RWPE1 (cell line): ENCODE data around the gene DDX47.
A peak's percentile ranks its signal among the peaks of the same experiment; 100 is the strongest.
"Not testable (repeated sequence)": the region's sequence is repeated elsewhere in the genome, so short reads cannot be mapped to it uniquely, and the experiment has no call there.

Experiments
- CTCF ChIA-PET: fragments of 350-600 bp; sonication (Branson Sonifier 250); formaldehyde crosslinking; extraction: SDS; loops from one replicate; lab custom pipeline; 2021; lab: Yijun Ruan, JAX
- POLR2A ChIA-PET: fragments of 400-600 bp; formaldehyde crosslinking; extraction: SDS; loops from one replicate; lab custom pipeline; 2020; ENCODE audit warnings: antibody characterized with exemption; ENCODE audit not compliant: low non-redundant PET; lab: Yijun Ruan, JAX
- DNase-seq: peaks from one replicate; pipeline ENCODE4 v3.0.0; 2012; ENCODE audit warnings: low spot score
- H3K27ac ChIP-seq: fragments of 450-650 bp; 2 replicates; pipeline ENCODE4 v1.5.1; 2017
- TF ChIP-seq, protein P1 (sequence below): fragments of 450-650 bp; conservative IDR thresholded peaks from 2 replicates; pipeline ENCODE4 v1.5.1; 2017; ENCODE audit warnings: low read depth, mild to moderate bottlenecking

The DDX47 gene

DNA sequence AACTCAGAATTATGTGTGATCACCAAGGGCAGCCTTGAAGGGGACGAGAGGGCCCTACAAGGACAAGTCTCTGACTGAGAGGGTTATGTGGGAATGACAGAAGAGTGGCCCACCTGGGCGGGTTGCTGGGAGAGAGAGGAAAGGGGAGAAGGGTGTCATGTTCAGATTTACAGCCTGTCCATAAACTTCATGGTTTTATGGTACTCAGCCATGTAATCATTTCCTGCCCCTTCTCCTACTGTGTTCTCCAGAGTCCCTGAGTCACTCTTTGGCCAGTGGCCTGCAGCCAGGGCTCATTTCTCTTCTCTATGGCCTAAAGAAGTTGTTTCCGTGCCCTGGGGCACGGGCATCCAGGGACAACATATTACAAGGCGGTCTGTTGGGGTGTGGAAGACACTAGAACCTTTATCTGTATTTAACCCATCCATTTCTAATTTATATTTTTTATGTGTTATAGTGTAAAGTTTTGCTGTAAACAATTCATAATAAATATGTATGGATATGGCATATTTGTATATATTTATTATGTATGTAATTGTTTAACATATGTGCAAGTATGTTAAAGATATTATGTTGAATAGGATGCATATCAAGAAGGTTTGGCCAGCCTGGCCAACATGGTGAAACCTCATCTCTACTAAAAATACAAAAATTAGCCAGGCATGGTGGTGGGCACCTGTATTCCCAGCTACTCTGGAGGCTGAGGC is 26.9 kb downstream of the DDX47 start:
- peak overlapping the region; percentile 78 for H3K27ac ChIP-seq
- DNase-seq: peak; percentile 68
- TF ChIP-seq, protein P1, sequence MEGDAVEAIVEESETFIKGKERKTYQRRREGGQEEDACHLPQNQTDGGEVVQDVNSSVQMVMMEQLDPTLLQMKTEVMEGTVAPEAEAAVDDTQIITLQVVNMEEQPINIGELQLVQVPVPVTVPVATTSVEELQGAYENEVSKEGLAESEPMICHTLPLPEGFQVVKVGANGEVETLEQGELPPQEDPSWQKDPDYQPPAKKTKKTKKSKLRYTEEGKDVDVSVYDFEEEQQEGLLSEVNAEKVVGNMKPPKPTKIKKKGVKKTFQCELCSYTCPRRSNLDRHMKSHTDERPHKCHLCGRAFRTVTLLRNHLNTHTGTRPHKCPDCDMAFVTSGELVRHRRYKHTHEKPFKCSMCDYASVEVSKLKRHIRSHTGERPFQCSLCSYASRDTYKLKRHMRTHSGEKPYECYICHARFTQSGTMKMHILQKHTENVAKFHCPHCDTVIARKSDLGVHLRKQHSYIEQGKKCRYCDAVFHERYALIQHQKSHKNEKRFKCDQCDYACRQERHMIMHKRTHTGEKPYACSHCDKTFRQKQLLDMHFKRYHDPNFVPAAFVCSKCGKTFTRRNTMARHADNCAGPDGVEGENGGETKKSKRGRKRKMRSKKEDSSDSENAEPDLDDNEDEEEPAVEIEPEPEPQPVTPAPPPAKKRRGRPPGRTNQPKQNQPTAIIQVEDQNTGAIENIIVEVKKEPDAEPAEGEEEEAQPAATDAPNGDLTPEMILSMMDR: no peak
- ChIA-PET POLR2A (no interaction called here), CTCF (no interaction called here)

DNA sequence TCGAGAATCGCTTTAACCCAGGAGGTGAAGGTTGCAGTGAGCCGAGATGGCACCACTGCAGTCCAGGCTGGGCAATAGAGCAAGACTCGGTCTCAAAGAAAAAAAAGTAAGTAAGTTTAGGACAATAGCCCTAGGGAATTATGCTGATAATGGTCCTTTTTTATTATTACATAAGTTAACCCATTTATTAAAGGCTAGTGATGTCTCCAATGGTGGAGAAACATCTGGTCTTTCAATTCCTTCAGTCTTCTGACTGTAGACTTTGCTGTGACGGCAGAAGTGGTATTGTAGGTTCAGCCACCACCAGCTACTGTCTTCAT is 27.4 kb downstream of the DDX47 start:
- peak overlapping the region; percentile 78 for H3K27ac ChIP-seq
- TF ChIP-seq, protein P1: no peak
- DNase-seq: no peak
- ChIA-PET CTCF (no interaction called here), POLR2A (no interaction called here)

DNA sequence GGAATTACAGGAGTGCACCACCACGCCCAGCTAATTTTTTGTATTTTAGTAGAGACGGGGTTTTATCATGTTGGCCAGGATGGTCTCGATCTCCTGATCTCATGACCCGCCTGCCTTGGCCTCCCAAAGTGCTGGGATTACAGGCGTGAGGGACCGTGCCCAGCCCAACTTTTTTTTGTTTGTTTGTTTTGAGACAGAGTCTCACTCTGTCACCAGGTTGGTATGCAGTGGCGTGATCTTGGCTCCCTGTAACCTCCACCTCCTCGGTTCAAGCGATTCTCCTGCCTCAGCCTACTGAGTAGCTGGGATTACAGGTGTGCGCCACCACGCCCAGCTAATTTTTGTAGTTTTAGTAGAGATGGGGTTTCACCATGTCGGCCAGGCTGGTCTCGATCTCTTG is 28.3 kb downstream of the DDX47 start:
- DNase-seq, H3K27ac ChIP-seq, POLR2A ChIA-PET: not testable (repeated sequence)
- CTCF ChIA-PET: interaction anchor here (0.8 kb wide), 1 partner anchor 30 kb away, joined by 8 read pairs; no protein-coding TSS in a partner anchor

DNA sequence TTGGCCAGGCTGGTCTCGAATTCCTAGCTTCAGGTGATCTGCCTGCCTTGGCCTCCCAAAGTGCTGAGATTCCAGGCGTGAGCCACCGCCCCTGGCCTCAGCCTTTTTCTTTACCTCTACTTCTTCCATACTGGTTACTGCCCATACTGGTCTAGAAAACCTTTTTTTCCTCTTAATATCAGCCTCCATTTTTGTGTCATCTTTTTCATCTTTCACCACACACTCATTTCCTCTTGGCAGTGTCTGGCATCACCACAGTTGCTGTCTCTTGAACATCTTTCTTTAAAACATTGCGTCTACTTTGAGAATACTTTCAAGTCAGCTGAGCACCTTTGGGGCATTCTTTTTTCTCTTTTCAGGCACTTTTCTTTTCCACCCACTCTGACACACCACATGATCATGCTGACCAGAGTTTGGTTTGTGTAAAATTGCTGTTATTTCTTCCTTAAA is 32.7 kb downstream of the DDX47 start:
- POLR2A ChIA-PET: no interaction called here
- peak overlapping the region; percentile 77 for H3K27ac ChIP-seq

DNA sequence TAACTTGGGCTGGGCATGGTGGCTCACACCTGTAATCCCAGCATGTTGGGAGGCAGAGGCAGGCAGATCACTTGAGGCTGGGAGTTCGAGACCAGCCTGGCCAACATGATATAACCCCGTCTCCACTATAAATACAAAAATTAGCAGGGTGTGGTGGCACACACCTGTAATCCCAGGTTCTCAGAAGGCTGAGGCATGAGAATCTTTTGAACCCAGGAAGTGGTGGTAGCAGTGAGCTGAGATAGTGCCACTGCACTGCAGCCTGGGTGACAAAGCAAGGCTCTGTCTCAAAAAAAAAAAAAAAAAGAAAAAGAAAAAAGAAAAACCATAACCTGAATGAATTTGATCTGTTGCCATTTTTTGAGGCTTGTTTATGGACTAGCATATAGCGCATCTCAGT is 33.6 kb downstream of the DDX47 start:
- H3K27ac ChIP-seq, DNase-seq, POLR2A ChIA-PET, CTCF ChIA-PET: not testable (repeated sequence)

More for the DNA sequence above, 32.7 kb downstream of the DDX47 start:
- CTCF ChIA-PET: interaction anchor here (0.6 kb wide), 1 partner anchor 130 kb away, joined by 3 read pairs; no protein-coding TSS in a partner anchor
- TF ChIP-seq, protein P1: no peak
- no peak for DNase-seq

DNA sequence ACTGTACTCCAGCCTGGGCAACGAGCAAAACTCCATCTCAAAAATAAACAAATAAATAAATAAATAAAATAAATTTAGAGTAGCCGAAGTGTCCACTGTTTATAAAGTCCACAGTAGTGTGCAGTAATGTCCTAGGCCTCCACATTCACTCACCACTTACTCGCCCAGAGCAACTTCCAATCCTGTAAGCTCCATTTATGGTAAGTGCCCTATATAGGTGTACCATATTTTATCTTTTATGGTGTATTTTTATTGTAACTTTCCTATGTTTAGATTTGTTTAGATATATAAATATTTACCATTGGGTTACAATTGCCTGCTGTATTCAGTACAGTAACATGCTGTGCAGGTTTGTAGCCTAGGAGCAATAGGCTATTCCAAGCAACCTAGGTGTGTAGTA is 40.3 kb downstream of the DDX47 start:
- ChIA-PET CTCF (no interaction called here), POLR2A (no interaction called here)
- TF ChIP-seq, protein P1: no peak
- no peak for DNase-seq
- no peak overlapping the region for H3K27ac ChIP-seq

DNA sequence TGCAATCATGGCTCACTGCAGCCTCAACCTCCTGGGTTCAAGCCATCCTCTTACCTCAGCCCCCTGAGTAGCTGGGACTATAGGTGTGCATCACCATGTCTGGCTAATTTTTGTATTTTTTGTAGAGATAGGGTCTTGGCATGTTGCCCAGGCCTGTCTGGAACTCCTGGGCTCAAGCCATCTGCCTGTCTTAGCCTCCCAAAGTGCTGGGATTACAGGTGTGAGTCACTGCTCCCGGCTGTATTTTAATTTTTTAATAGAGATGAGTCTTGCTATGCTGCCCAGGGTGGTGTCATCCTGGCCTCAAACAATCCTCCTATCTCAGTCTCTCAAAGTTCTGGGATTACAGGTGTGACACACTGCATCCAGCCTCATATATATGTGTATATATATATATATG is 46.5 kb downstream of the DDX47 start:
- peak overlapping the region; percentile 55 for H3K27ac ChIP-seq
- ChIA-PET POLR2A (no interaction called here), CTCF (no interaction called here)
- DNase-seq: no peak
- TF ChIP-seq, protein P1: no peak
